K562 (cell line): ENCODE results near the gene SLC2A8. TPM values are rescaled to one million over a fixed set of nuclear protein-coding genes. Genes with fewer than 3 reads are reported as not detected.

Experiments
- BHLHE40 ChIP-seq: IDR thresholded peaks from 2 replicates; pipeline ENCODE4 v1.6.1; 2011; ENCODE audit warnings: low read length, improper control_type of control experiment
- CAMTA2 ChIP-seq: fragments of 250-450 bp; sonication (Bioruptor Pico); conservative IDR thresholded peaks from 2 replicates; pipeline ENCODE4 v1.5.1; 2022
- CEBPG ChIP-seq, 3 experiments: fragments of 200-800 bp in 1 of 3; sonication (Bioruptor generic) in 1 of 3; sonication (generic) in 1 of 3; formaldehyde crosslinking in 1 of 3; IDR thresholded peaks in 2 of 3; conservative IDR thresholded peaks in 1 of 3; 2 replicates each; pipeline versions ENCODE4 v1.6.1 to v1.8.0; 2016 to 2022; ENCODE audit warnings: missing compliant biosample characterization in 2 of 3, missing genetic modification characterization in 2 of 3, mild to moderate bottlenecking in 1 of 3, missing genetic modification reagents in 1 of 3
- CTBP1 ChIP-seq: fragments of 450-650 bp; IDR thresholded peaks from 2 replicates; pipeline ENCODE4 v1.6.1; 2016; ENCODE audit warnings: borderline replicate concordance
- ESRRA ChIP-seq: fragments of 450-650 bp; IDR thresholded peaks from 2 replicates; pipeline ENCODE4 v1.6.1; 2014; ENCODE audit warnings: low read depth, mild to moderate bottlenecking, moderate library complexity, borderline replicate concordance
- FOXK2 ChIP-seq, 2 experiments: fragments of 450-650 bp; IDR thresholded peaks in 1 of 2; conservative IDR thresholded peaks in 1 of 2; 2 replicates each; pipeline ENCODE4 v1.6.1; 2016; ENCODE audit warnings: low read depth in 2 of 2, mild to moderate bottlenecking in 1 of 2
- GABPA ChIP-seq: fragments of 200-800 bp; sonication (Bioruptor generic); conservative IDR thresholded peaks from 2 replicates; pipeline ENCODE4 v1.6.1; 2016; ENCODE audit warnings: low read depth, missing genetic modification characterization, missing compliant biosample characterization
- GABPB1 ChIP-seq: sonication (generic); formaldehyde crosslinking; IDR thresholded peaks from 2 replicates; pipeline ENCODE4 v1.8.0; 2022; ENCODE audit warnings: mild to moderate bottlenecking, missing genetic modification reagents
- GATA2 ChIP-seq: sonication (generic); formaldehyde crosslinking; IDR thresholded peaks from 2 replicates; pipeline ENCODE4 v1.4.0; 2020; ENCODE audit warnings: mild to moderate bottlenecking, missing genetic modification reagents
- ILF3 ChIP-seq: fragments of 450-650 bp; IDR thresholded peaks from 2 replicates; pipeline ENCODE4 v1.6.1; 2018; ENCODE audit warnings: antibody characterized with exemption, mild to moderate bottlenecking, moderate library complexity, borderline replicate concordance
- JUNB ChIP-seq: fragments of 450-650 bp; formaldehyde crosslinking; conservative IDR thresholded peaks from 2 replicates; pipeline ENCODE4 v1.4.0; 2020; ENCODE audit warnings: mild to moderate bottlenecking
- MCM7 ChIP-seq, 2 experiments: fragments of 450-650 bp; IDR thresholded peaks; 2 replicates each; pipeline ENCODE4 v1.6.1; 2016 to 2018
- NCOA1 ChIP-seq: fragments of 450-650 bp; IDR thresholded peaks from 2 replicates; pipeline ENCODE4 v1.6.1; 2016; ENCODE audit warnings: low read depth
- OTX1 ChIP-seq: fragments of 450-650 bp; formaldehyde crosslinking; IDR thresholded peaks from 2 replicates; pipeline ENCODE4 v1.4.0; 2022; ENCODE audit warnings: mild to moderate bottlenecking
- PHB ChIP-seq: fragments of 250-450 bp; sonication (Bioruptor Pico); IDR thresholded peaks from 2 replicates; pipeline ENCODE4 v1.5.0; 2021
- RBM22 ChIP-seq: fragments of 200-400 bp; formaldehyde crosslinking; IDR thresholded peaks from 2 replicates; pipeline ENCODE4 v1.6.1; 2018; ENCODE audit warnings: low read length, low read depth; ENCODE audit not compliant: poor library complexity, severe bottlenecking
- RFX5 ChIP-seq: IDR thresholded peaks from 2 replicates; pipeline ENCODE4 v1.6.1; 2011; ENCODE audit warnings: low read depth, mild to moderate bottlenecking, improper control_type of control experiment, low read length
- TARDBP ChIP-seq: fragments of 450-650 bp; IDR thresholded peaks from 2 replicates; pipeline ENCODE4 v1.6.1; 2016
- TEAD1 ChIP-seq, 2 experiments: fragments of 450-650 bp in 1 of 2; sonication (generic) in 1 of 2; formaldehyde crosslinking; IDR thresholded peaks; 2 replicates each; pipeline versions ENCODE4 v1.4.0 to v1.8.0; 2020 to 2022; ENCODE audit warnings: mild to moderate bottlenecking in 2 of 2, missing genetic modification reagents in 1 of 2
- ZC3H11A ChIP-seq: IDR thresholded peaks from 2 replicates; pipeline ENCODE4 v1.6.1; 2012; ENCODE audit warnings: low read depth, low read length, improper control_type of control experiment
- ZNF175 ChIP-seq: fragments of 200-800 bp; sonication (Bioruptor generic); IDR thresholded peaks from 2 replicates; pipeline ENCODE4 v1.6.1; 2016; ENCODE audit warnings: low read depth, mild to moderate bottlenecking, missing genetic modification characterization, missing compliant biosample characterization
- ZNF347 ChIP-seq: fragments of 450-650 bp; formaldehyde crosslinking; IDR thresholded peaks from 2 replicates; pipeline ENCODE4 v1.4.0; 2020; ENCODE audit warnings: low read depth, mild to moderate bottlenecking, moderate library complexity
- polyA plus RNA-seq, 8 experiments: library from polyadenylated mRNA; depleted of rRNA in 4 of 8; stranded (reverse) in 5 of 8; unstranded in 3 of 8; fragments of >200 nt; fragmentation: Nextera tagmentation in 2 of 8; fragmentation: Illumina TruSeq in 1 of 8; extraction: Ambion mirVana in 2 of 8; extraction: Trizol in 1 of 8; gene quantifications; 2 replicates each; pipeline versions ENCODE4 v1.2.1 to v1.2.3, GENCODE V29; 2011 to 2014; ENCODE audit warnings: inconsistent platforms in 1 of 8, missing spikeins in 1 of 8
- total RNA-seq, 7 experiments: library from RNA; depleted of rRNA in 6 of 7; stranded (reverse); fragments of >200 nt in 6 of 7; fragmentation: Illumina TruSeq in 2 of 7; extraction: Trizol in 2 of 7; gene quantifications; 2 replicates each; pipeline versions ENCODE4 v1.2.1 to v1.2.3, GENCODE V29; 2011 to 2021; ENCODE audit warnings: low replicate concordance in 1 of 7
- TF ChIP-seq, protein P1 (sequence below): fragments of 150-350 bp; IDR thresholded peaks from 2 replicates; pipeline ENCODE4 v1.6.1; 2014; ENCODE audit warnings: low read depth, mild to moderate bottlenecking, low read length, borderline replicate concordance
- TF ChIP-seq, protein P2 (sequence below): fragments of 450-650 bp; formaldehyde crosslinking; IDR thresholded peaks from 2 replicates; pipeline ENCODE4 v1.4.0; 2022; ENCODE audit warnings: missing genetic modification characterization
- TF ChIP-seq, protein P3 (sequence below): fragments of 250-450 bp; sonication (Bioruptor Pico); IDR thresholded peaks from 2 replicates; pipeline ENCODE4 v1.4.0; 2020

SLC2A8 gene
- total and polyA plus RNA-seq, 9 of the 15 experiments (the other 6 are each of a cell fraction or from before 2014, with no cell fraction given), result 0.13 to 12.9 (median 5.2) TPM

DNA sequence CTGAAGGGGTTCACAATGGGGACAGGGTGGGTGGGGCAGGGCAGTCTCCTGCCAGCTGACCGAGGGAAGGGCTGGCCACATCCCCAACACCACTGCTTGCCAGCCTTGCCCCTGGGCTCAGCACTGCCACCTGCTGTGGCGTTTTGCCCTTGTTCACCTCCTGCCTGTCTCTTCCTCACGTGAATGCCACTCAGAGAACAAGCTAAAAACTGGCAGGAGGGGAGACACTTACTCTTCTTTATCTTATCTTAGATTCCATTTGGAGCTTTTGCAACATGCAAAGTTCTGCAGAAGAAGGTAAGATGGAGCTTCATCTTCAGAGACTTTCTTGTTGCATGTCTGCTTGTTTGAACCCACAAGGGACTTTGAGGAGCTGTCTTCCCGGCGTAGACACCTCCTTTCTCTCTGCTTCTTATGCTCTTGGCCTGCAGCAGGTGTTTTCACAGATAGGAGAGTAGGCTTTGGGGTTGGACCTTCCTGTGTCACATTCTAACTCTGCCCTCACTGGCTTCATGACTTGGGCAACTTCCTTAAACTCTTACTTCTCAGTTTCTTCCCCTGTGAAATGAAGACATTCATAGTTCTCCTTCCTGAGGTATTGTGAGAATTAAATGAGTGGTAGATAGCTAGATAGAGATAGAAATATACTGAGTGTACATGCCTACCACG, 58.5 kb downstream of the SLC2A8 start (continued):
- TF ChIP-seq FOXK2 (conservative IDR thresholded peaks at IDR 0.05 in 1 of 2, IDR thresholded peaks at IDR 0.05 in 1 of 2; ENCODE audit: low read depth in 2 of 2) (peak; percentile 19 to 56; a peak in 2 of 4 replicates), JUNB (no peak), TARDBP (no peak), CTBP1 (0 out of 2 replicates have a peak, but pooled peaks have one; percentile 16), NCOA1 (peak; percentile 72), ZC3H11A (no peak), OTX1 (no peak), ZNF175 (no peak), CEBPG (CRISPR knock-in tag; IDR thresholded peaks at IDR 0.05) (peak; percentile 71), CEBPG (tag; conservative IDR thresholded peaks at IDR 0.05 in 1 of 2, IDR thresholded peaks at IDR 0.05 in 1 of 2) (no peak), BHLHE40 (peak; percentile 81), RFX5 (no peak), RBM22 (no peak), TEAD1 (CRISPR knock-in tag; IDR thresholded peaks at IDR 0.05) (no peak), ZNF347 (CRISPR knock-in tag) (no peak), GABPB1 (CRISPR knock-in tag) (peak; percentile 90), MCM7 (IDR thresholded peaks at IDR 0.05) (no peak), GATA2 (CRISPR knock-in tag) (peak; percentile 47), ESRRA (no peak), PHB (CRISPR knock-in tag) (no peak), GABPA (tag) (peak; percentile 84), CAMTA2 (no peak), ILF3 (no peak)
- TF ChIP-seq, protein P1, sequence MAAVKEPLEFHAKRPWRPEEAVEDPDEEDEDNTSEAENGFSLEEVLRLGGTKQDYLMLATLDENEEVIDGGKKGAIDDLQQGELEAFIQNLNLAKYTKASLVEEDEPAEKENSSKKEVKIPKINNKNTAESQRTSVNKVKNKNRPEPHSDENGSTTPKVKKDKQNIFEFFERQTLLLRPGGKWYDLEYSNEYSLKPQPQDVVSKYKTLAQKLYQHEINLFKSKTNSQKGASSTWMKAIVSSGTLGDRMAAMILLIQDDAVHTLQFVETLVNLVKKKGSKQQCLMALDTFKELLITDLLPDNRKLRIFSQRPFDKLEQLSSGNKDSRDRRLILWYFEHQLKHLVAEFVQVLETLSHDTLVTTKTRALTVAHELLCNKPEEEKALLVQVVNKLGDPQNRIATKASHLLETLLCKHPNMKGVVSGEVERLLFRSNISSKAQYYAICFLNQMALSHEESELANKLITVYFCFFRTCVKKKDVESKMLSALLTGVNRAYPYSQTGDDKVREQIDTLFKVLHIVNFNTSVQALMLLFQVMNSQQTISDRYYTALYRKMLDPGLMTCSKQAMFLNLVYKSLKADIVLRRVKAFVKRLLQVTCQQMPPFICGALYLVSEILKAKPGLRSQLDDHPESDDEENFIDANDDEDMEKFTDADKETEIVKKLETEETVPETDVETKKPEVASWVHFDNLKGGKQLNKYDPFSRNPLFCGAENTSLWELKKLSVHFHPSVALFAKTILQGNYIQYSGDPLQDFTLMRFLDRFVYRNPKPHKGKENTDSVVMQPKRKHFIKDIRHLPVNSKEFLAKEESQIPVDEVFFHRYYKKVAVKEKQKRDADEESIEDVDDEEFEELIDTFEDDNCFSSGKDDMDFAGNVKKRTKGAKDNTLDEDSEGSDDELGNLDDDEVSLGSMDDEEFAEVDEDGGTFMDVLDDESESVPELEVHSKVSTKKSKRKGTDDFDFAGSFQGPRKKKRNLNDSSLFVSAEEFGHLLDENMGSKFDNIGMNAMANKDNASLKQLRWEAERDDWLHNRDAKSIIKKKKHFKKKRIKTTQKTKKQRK, result no peak
- TF ChIP-seq, protein P2, sequence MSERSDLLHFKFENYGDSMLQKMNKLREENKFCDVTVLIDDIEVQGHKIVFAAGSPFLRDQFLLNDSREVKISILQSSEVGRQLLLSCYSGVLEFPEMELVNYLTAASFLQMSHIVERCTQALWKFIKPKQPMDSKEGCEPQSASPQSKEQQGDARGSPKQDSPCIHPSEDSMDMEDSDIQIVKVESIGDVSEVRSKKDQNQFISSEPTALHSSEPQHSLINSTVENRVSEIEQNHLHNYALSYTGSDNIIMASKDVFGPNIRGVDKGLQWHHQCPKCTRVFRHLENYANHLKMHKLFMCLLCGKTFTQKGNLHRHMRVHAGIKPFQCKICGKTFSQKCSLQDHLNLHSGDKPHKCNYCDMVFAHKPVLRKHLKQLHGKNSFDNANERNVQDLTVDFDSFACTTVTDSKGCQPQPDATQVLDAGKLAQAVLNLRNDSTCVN (CRISPR knock-in tag), result no peak
- TF ChIP-seq, protein P3, sequence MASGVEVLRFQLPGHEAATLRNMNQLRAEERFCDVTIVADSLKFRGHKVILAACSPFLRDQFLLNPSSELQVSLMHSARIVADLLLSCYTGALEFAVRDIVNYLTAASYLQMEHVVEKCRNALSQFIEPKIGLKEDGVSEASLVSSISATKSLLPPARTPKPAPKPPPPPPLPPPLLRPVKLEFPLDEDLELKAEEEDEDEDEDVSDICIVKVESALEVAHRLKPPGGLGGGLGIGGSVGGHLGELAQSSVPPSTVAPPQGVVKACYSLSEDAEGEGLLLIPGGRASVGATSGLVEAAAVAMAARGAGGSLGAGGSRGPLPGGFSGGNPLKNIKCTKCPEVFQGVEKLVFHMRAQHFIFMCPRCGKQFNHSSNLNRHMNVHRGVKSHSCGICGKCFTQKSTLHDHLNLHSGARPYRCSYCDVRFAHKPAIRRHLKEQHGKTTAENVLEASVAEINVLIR (CRISPR knock-in tag), result no peak
